ENCODE data around the gene CMPK2.

The CMPK2 gene

DNA sequence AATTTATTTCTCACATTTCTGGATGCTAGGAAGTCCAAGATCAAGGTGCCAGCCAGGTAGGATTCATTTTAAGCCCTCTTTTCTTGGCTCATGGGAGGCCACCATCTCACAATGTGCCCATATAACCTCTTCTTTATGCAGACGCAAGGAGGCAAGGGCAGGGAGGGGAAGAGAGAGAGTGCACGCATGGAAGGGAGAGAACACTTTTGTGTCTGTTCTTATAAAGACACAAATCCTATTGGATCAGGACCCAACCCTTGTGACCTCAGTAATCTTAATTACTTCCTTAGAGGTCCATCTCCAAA lies 32.5 kb downstream of the CMPK2 start:
- Histone ChIP-seq H4K20me1 (ENCODE audit: insufficient read depth, low read length) (no peaks in the 10 kb centered on the region), H3K4me2 (ENCODE audit: low read length) (no peak overlapping the region), H3K4me1 (ENCODE audit: insufficient read depth, low read length, severe bottlenecking) (no peaks in the 10 kb centered on the region), H2AFZ (ENCODE audit: low read length) (no peak overlapping the region), H3K9ac (ENCODE audit: low read length) (no peak overlapping the region), H3K4me3 (ENCODE audit: low read depth, low read length, poor library complexity, severe bottlenecking) (no peak overlapping the region), H3F3A (ENCODE audit: insufficient read depth, low read length) (no peaks in the 10 kb centered on the region), H3K27ac (ENCODE audit: low read depth, low read length, poor library complexity, severe bottlenecking) (no peak overlapping the region), H3K36me3 (ENCODE audit: insufficient read depth, low read length) (no peaks in the 10 kb centered on the region), H3K27me3 (ENCODE audit: insufficient read depth, low read length) (no peaks in the 10 kb centered on the region), H3K9me2 (ENCODE audit: low read depth, low read length) (no peaks in the 10 kb centered on the region), H3K9me3 (ENCODE audit: low read length) (peaks cover 3% of the 10 kb centered on the region; the same call in 1 of the 2 replicates), H3K79me2 (ENCODE audit: insufficient read depth, low read length) (no peaks in the 10 kb centered on the region)
- TF ChIP-seq, protein P1, sequence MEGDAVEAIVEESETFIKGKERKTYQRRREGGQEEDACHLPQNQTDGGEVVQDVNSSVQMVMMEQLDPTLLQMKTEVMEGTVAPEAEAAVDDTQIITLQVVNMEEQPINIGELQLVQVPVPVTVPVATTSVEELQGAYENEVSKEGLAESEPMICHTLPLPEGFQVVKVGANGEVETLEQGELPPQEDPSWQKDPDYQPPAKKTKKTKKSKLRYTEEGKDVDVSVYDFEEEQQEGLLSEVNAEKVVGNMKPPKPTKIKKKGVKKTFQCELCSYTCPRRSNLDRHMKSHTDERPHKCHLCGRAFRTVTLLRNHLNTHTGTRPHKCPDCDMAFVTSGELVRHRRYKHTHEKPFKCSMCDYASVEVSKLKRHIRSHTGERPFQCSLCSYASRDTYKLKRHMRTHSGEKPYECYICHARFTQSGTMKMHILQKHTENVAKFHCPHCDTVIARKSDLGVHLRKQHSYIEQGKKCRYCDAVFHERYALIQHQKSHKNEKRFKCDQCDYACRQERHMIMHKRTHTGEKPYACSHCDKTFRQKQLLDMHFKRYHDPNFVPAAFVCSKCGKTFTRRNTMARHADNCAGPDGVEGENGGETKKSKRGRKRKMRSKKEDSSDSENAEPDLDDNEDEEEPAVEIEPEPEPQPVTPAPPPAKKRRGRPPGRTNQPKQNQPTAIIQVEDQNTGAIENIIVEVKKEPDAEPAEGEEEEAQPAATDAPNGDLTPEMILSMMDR (IDR thresholded peaks at IDR 0.05; ENCODE audit: low read length): no peak
- no peak for TF ChIP-seq EZH2 (IDR thresholded peaks at IDR 0.05; ENCODE audit: borderline replicate concordance, low read length)

GRCh38 chr2:6832596-6833299 lies 33.0 kb downstream of the CMPK2 start:
- H3K4me3 ChIP-seq (ENCODE audit: low read depth, low read length, poor library complexity, severe bottlenecking): no peak overlapping the region
- no peak overlapping the region for H3K9ac ChIP-seq (ENCODE audit: low read length)
- no peaks in the 10 kb centered on the region for H3K9me2 ChIP-seq (ENCODE audit: low read depth, low read length)
- no peak overlapping the region for H3K27ac ChIP-seq (ENCODE audit: low read depth, low read length, poor library complexity, severe bottlenecking)
- no peaks in the 10 kb centered on the region for H3K36me3 ChIP-seq (ENCODE audit: insufficient read depth, low read length)
- no peak overlapping the region for H2AFZ ChIP-seq (ENCODE audit: low read length)
- H3K27me3 ChIP-seq (ENCODE audit: insufficient read depth, low read length): no peaks in the 10 kb centered on the region
- no peaks in the 10 kb centered on the region for H4K20me1 ChIP-seq (ENCODE audit: insufficient read depth, low read length)
- no peaks in the 10 kb centered on the region for H3F3A ChIP-seq (ENCODE audit: insufficient read depth, low read length)
- TF ChIP-seq, protein P1 (IDR thresholded peaks at IDR 0.05; ENCODE audit: low read length): no peak
- no peak for TF ChIP-seq EZH2 (IDR thresholded peaks at IDR 0.05; ENCODE audit: borderline replicate concordance, low read length)
- H3K4me2 ChIP-seq (ENCODE audit: low read length): no peak overlapping the region
- no peaks in the 10 kb centered on the region for H3K4me1 ChIP-seq (ENCODE audit: insufficient read depth, low read length, severe bottlenecking)
- H3K9me3 ChIP-seq (ENCODE audit: low read length): peaks cover 3% of the 10 kb centered on the region; the same call in 1 of the 2 replicates
- no peaks in the 10 kb centered on the region for H3K79me2 ChIP-seq (ENCODE audit: insufficient read depth, low read length)

GRCh38 chr2:6831229-6831628 lies 34.5 kb downstream of the CMPK2 start:
- H3K9me2 ChIP-seq (ENCODE audit: low read depth, low read length): no peaks in the 10 kb centered on the region
- H3K27ac ChIP-seq (ENCODE audit: low read depth, low read length, poor library complexity, severe bottlenecking): no peak overlapping the region
- H3K4me2 ChIP-seq (ENCODE audit: low read length): no peak overlapping the region
- H3K4me3 ChIP-seq (ENCODE audit: low read depth, low read length, poor library complexity, severe bottlenecking): no peak overlapping the region
- H3F3A ChIP-seq (ENCODE audit: insufficient read depth, low read length): no peaks in the 10 kb centered on the region
- TF ChIP-seq, protein P1 (IDR thresholded peaks at IDR 0.05; ENCODE audit: low read length): no peak
- no peak for TF ChIP-seq EZH2 (IDR thresholded peaks at IDR 0.05; ENCODE audit: borderline replicate concordance, low read length)
- H3K36me3 ChIP-seq (ENCODE audit: insufficient read depth, low read length): no peaks in the 10 kb centered on the region
- H3K27me3 ChIP-seq (ENCODE audit: insufficient read depth, low read length): no peaks in the 10 kb centered on the region
- peaks cover 3% of the 10 kb centered on the region; the same call in 1 of the 2 replicates for H3K9me3 ChIP-seq (ENCODE audit: low read length)
- H3K9ac ChIP-seq (ENCODE audit: low read length): no peak overlapping the region
- H3K4me1 ChIP-seq (ENCODE audit: insufficient read depth, low read length, severe bottlenecking): no peaks in the 10 kb centered on the region
- H3K79me2 ChIP-seq (ENCODE audit: insufficient read depth, low read length): no peaks in the 10 kb centered on the region
- H2AFZ ChIP-seq (ENCODE audit: low read length): no peak overlapping the region
- no peaks in the 10 kb centered on the region for H4K20me1 ChIP-seq (ENCODE audit: insufficient read depth, low read length)

Data from OCI-LY1 (cell line).